Measurements from ENCODE around the gene LRRC8D. TPM values are rescaled to one million over a fixed set of nuclear protein-coding genes. Genes with fewer than 3 reads are reported as not detected.

The LRRC8D gene
- polyA plus RNA-seq, 1 donor from 2014 or later = 31.7 TPM

- Mint-ChIP-seq H3K27ac (peak overlapping the region in 2 of 3 donors; percentile 38 to 60), H3K27me3 (no peaks in the 10 kb centered on the region), H3K9me3 (no peaks in the 10 kb centered on the region), H3K36me3 (peaks cover 11% of the 10 kb centered on the region), H3K4me1 (peaks cover 8 to 12% (median 10%) of the 10 kb centered on the region in 3 donors), H3K4me3 (peak overlapping the region in 1 of 4 donors; percentile 28)
Observed at GRCh38 chr1:89929467-89930063, 108.7 kb downstream of the LRRC8D start.

DNA sequence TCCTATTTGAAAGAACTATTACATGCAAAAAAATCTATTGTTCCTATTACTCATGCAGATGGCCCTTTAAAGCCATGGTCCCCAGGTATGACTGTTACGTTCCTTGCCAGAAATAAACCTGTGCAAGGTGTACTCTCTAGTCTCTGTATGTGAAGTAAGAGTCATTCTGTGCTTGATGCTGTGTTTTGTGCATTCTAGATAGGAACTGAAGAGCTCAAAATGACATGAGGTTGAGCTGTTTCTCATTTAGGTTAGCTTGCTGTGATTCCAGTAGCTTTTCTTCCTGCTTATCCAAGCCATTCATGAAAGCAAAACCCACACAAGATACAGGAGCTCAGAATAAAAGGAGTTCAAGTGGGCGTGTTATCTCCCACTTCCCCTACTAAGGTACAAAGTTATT is 109.7 kb downstream of the LRRC8D start:
- H3K27ac Mint-ChIP-seq = peak overlapping the region in 1 of 3 donors; percentile 33
- no peak overlapping the region for H3K4me3 Mint-ChIP-seq
- H3K4me1 Mint-ChIP-seq = peaks cover 8 to 12% (median 10%) of the 10 kb centered on the region in 3 donors
- no peaks in the 10 kb centered on the region for H3K27me3 Mint-ChIP-seq
- H3K36me3 Mint-ChIP-seq = peaks cover 11% of the 10 kb centered on the region
- no peaks in the 10 kb centered on the region for H3K9me3 Mint-ChIP-seq

DNA sequence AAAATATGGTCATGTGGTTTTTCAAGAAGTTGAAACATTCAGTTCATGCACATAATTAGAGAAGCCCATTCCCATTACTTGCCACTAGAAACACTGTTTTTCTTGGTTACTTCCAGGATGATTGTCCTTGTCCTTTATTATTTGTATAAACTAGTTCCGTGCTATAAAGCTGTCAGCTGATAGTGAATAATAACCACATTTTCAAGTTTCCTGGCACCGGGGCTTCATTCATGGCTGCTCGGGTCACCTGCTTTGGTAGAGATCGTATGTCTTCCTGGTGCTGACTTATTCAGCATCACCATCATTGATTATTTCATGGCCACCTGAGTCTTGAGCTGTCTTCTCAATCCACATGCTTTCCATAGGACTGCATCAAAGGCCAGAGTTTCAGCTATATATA is 111.1 kb downstream of the LRRC8D start:
- peaks cover 11% of the 10 kb centered on the region for H3K36me3 Mint-ChIP-seq
- no peaks in the 10 kb centered on the region for H3K9me3 Mint-ChIP-seq
- peaks cover 6 to 12% (median 10%) of the 10 kb centered on the region in 3 donors for H3K4me1 Mint-ChIP-seq
- H3K27ac Mint-ChIP-seq = no peak overlapping the region
- no peak overlapping the region for H3K4me3 Mint-ChIP-seq
- no peaks in the 10 kb centered on the region for H3K27me3 Mint-ChIP-seq

- peaks cover 11% of the 10 kb centered on the region for H3K36me3 Mint-ChIP-seq
- peaks cover 6 to 11% (median 10%) of the 10 kb centered on the region in 3 donors for H3K4me1 Mint-ChIP-seq
- H3K27me3 Mint-ChIP-seq = no peaks in the 10 kb centered on the region
- H3K27ac Mint-ChIP-seq = no peak overlapping the region
- no peaks in the 10 kb centered on the region for H3K9me3 Mint-ChIP-seq
- no peak overlapping the region for H3K4me3 Mint-ChIP-seq
Observed at GRCh38 chr1:89932598-89933364, 111.9 kb downstream of the LRRC8D start.

DNA sequence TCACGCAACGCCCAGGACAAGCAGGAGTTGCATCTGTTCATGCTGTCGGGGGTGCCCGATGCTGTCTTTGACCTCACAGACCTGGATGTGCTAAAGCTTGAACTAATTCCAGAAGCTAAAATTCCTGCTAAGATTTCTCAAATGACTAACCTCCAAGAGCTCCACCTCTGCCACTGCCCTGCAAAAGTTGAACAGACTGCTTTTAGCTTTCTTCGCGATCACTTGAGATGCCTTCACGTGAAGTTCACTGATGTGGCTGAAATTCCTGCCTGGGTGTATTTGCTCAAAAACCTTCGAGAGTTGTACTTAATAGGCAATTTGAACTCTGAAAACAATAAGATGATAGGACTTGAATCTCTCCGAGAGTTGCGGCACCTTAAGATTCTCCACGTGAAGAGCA is 113.6 kb downstream of the LRRC8D start:
- Mint-ChIP-seq H3K4me1 (peaks cover 3 to 5% (median 3%) of the 10 kb centered on the region in 3 donors), H3K27ac (no peak overlapping the region), H3K36me3 (peaks cover 8% of the 10 kb centered on the region), H3K4me3 (no peak overlapping the region), H3K9me3 (no peaks in the 10 kb centered on the region), H3K27me3 (no peaks in the 10 kb centered on the region)

GRCh38 chr1:89935235-89935634 is 114.4 kb downstream of the LRRC8D start:
- Mint-ChIP-seq H3K9me3 (no peaks in the 10 kb centered on the region), H3K27ac (no peak overlapping the region), H3K4me3 (no peak overlapping the region), H3K27me3 (no peaks in the 10 kb centered on the region), H3K36me3 (peaks cover 5% of the 10 kb centered on the region), H3K4me1 (peaks cover 0 to 5% (median 0%) of the 10 kb centered on the region in 3 donors)

DNA sequence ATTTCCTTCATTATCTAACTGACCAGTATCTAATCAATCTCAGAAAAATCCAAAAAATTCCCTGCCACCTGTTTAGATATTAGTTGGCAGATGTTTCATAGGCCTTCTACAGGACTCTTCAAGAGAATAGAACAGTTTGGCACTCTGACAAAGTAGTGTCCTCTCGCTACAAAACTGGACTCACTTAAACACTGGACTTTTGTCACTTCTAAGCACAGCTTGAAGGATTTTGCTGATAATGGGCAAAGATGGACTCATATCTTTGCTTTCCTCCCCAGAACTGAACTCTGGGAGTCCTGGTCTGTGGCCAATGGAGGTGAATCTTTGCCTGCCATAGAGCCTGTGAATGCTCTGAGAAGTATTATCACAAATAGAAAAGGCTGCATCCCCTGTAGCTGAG is 115.9 kb downstream of the LRRC8D start:
- H3K27me3 Mint-ChIP-seq = no peaks in the 10 kb centered on the region
- no peak overlapping the region for H3K27ac Mint-ChIP-seq
- H3K4me3 Mint-ChIP-seq = no peak overlapping the region
- peaks cover 5% of the 10 kb centered on the region for H3K36me3 Mint-ChIP-seq
- no peaks in the 10 kb centered on the region for H3K4me1 Mint-ChIP-seq
- H3K9me3 Mint-ChIP-seq = no peaks in the 10 kb centered on the region

DNA sequence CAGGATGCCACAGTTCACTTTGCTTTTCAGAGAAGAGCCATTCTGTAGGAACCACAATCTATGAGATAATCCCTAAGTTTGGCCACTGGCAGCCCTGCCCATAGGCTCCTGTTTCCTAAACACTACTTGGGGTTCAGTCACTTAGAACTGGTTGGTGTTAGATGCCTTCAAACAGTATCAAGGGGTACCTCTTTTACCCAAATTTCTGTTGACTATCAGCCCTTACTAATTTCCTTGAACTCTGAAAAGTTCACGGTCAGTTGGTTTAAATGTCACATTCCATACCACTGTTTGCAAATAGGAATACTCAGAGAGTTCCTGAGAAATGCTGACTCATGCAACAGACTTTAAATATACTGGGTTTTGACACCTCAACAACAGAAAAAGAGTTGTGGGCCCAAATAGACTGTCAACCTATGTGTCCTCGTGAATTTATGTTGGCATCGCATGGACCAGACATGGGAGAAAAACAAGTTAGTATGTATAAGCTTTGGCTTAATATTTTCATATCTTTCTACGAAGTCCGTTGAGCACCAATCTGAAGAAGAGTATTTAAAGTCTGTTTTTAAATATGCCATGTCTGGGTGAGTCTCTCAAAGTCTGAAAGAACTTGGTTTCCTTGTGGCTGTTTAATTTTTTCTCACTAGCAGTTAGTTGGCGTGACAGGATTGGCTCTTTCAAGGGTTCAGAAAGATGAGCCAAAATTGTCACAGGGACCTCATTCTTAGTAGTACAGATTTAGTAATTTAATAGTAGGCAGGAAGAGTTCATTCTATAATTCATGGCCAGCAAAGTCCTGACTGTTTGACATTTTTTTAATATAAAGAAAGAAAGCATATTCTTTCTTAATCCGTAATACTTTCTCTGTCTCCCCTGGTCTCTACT is 117.6 kb downstream of the LRRC8D start:
- no peaks in the 10 kb centered on the region for H3K36me3 Mint-ChIP-seq
- H3K4me3 Mint-ChIP-seq = no peak overlapping the region
- H3K27ac Mint-ChIP-seq = no peak overlapping the region
- H3K9me3 Mint-ChIP-seq = no peaks in the 10 kb centered on the region
- no peaks in the 10 kb centered on the region for H3K27me3 Mint-ChIP-seq
- no peaks in the 10 kb centered on the region for H3K4me1 Mint-ChIP-seq

DNA sequence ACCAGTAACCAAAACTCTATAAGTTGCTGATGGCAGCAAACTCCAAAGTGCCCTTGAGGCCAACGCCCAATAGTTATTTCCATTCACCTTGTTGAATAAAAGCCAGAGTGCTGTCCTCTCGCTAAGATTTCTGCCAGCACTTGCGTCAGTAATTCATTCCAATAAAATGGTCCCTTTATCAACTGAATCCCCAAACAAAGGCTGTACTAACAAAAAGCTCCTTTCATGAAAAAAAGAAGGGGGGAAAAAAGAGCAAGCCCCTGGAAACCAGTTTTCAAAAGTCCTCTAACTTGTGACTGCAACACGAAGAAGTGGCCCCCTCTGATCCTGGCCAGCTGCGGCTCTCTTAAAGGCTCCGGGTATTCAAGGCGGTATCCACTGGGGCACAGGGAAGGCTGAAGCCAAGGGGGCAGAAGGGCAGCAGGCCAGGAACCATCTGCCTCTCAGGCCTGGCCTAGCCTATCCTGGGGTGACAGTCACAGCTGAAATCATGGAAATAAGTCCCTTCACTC is 118.3 kb downstream of the LRRC8D start:
- Mint-ChIP-seq H3K27ac (no peak overlapping the region), H3K4me3 (no peak overlapping the region), H3K9me3 (no peaks in the 10 kb centered on the region), H3K36me3 (no peaks in the 10 kb centered on the region), H3K27me3 (no peaks in the 10 kb centered on the region), H3K4me1 (no peaks in the 10 kb centered on the region)

- Mint-ChIP-seq H3K4me1 (no peaks in the 10 kb centered on the region), H3K4me3 (no peak overlapping the region), H3K36me3 (no peaks in the 10 kb centered on the region), H3K27ac (no peak overlapping the region), H3K9me3 (no peaks in the 10 kb centered on the region), H3K27me3 (no peaks in the 10 kb centered on the region)
Observed at GRCh38 chr1:89939693-89940438, 119.0 kb downstream of the LRRC8D start.

- H3K36me3 Mint-ChIP-seq = no peaks in the 10 kb centered on the region
- H3K27me3 Mint-ChIP-seq = no peaks in the 10 kb centered on the region
- H3K9me3 Mint-ChIP-seq = no peaks in the 10 kb centered on the region
- H3K4me3 Mint-ChIP-seq = peak overlapping the region in 1 of 4 donors; percentile 32
- peaks cover 0 to 2% (median 0%) of the 10 kb centered on the region in 3 donors for H3K4me1 Mint-ChIP-seq
- H3K27ac Mint-ChIP-seq = no peak overlapping the region
Observed at GRCh38 chr1:89941110-89941766, 120.4 kb downstream of the LRRC8D start.

- Mint-ChIP-seq H3K9me3 (no peaks in the 10 kb centered on the region), H3K4me3 (no peak overlapping the region), H3K36me3 (no peaks in the 10 kb centered on the region), H3K4me1 (peaks cover 0 to 2% (median 0%) of the 10 kb centered on the region in 3 donors), H3K27me3 (no peaks in the 10 kb centered on the region), H3K27ac (no peak overlapping the region)
Observed at GRCh38 chr1:89942014-89942413, 121.2 kb downstream of the LRRC8D start.

GRCh38 chr1:89942825-89943658 is 122.2 kb downstream of the LRRC8D start:
- Mint-ChIP-seq H3K4me3 (peak overlapping the region in 1 of 4 donors; percentile 12), H3K36me3 (no peaks in the 10 kb centered on the region), H3K27ac (no peak overlapping the region), H3K9me3 (no peaks in the 10 kb centered on the region), H3K4me1 (peaks cover 0 to 2% (median 0%) of the 10 kb centered on the region in 3 donors), H3K27me3 (no peaks in the 10 kb centered on the region)

Data from IgD-negative memory B cell (primary cell).